C4-2B (cell line): ENCODE measurements around the gene SULT1A3.

Experiments used
- ZFX ChIP-seq: fragments of 450-650 bp; IDR thresholded peaks from 2 replicates; pipeline ENCODE4 v1.6.1; 2017
- TF ChIP-seq, protein P1 (sequence below): fragments of 450-650 bp; conservative IDR thresholded peaks from 2 replicates; pipeline ENCODE4 v1.5.1; 2017; ENCODE audit warnings: mild to moderate bottlenecking

DNA sequence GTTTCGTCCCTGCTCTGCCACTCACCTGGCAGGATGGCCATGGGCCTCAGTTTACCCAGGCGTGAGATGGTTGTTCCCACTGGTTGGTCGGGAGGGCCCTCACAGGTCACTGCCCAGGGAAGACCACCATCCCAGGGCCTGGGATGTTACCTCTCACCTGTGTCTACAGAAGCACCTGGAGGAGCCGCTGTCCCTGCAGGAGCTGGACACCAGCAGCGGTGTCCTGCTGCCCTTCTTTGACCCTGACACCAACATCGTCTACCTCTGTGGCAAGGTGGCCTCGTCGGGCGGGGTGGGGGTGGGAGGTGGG is 11.5 kb upstream of the SULT1A3 start:
- TF ChIP-seq, protein P1, sequence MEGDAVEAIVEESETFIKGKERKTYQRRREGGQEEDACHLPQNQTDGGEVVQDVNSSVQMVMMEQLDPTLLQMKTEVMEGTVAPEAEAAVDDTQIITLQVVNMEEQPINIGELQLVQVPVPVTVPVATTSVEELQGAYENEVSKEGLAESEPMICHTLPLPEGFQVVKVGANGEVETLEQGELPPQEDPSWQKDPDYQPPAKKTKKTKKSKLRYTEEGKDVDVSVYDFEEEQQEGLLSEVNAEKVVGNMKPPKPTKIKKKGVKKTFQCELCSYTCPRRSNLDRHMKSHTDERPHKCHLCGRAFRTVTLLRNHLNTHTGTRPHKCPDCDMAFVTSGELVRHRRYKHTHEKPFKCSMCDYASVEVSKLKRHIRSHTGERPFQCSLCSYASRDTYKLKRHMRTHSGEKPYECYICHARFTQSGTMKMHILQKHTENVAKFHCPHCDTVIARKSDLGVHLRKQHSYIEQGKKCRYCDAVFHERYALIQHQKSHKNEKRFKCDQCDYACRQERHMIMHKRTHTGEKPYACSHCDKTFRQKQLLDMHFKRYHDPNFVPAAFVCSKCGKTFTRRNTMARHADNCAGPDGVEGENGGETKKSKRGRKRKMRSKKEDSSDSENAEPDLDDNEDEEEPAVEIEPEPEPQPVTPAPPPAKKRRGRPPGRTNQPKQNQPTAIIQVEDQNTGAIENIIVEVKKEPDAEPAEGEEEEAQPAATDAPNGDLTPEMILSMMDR: peak; percentile 23
- no peak for TF ChIP-seq ZFX
